CD4-positive, alpha-beta T cell (primary cell): ENCODE data around the gene PTX4. TPM values are rescaled to one million over a fixed set of nuclear protein-coding genes. Genes with fewer than 3 reads are reported as not detected.

Experiments
- ATAC-seq: fragments of 200-7000 bp; cut with Tn5 transposase; one replicate; pipeline ENCODE4 v1.10.0; 2022; ENCODE audit warnings: mild to moderate bottlenecking; ENCODE audit not compliant: poor library complexity
- CTCF ChIA-PET: fragments of 350-600 bp; sonication (Branson Sonifier 250); formaldehyde crosslinking; loops from one replicate; lab custom pipeline; 2021; ENCODE audit warnings: antibody characterized with exemption, inconsistent platforms; lab: Charles Lee
- POLR2A ChIA-PET: fragments of 350-600 bp; sonication (Branson Sonifier 250); formaldehyde crosslinking; loops from one replicate; lab custom pipeline; 2021; ENCODE audit warnings: antibody characterized with exemption, inconsistent platforms; lab: Charles Lee
- DNase-seq, 14 experiments: peaks; one replicate each; pipeline ENCODE4 v3.0.0-alpha.2; 2013 to 2020; ENCODE audit warnings: mixed read lengths in 2 of 14
- H3K27ac ChIP-seq, 2 donors: one replicate each; pipeline versions ENCODE4 v1.5.1 to v1.7.0; 2013; ENCODE audit warnings: low read length in 2 of 2, low read depth in 1 of 2, mild to moderate bottlenecking in 1 of 2
- H3K27me3 ChIP-seq, 2 experiments: 1 replicate in 1 of 2; 2 replicates in 1 of 2; pipeline versions ENCODE4 v1.6.1 to v1.7.0; 2013; ENCODE audit warnings: low read length in 2 of 2, control low read depth in 1 of 2, mild to moderate bottlenecking in 1 of 2, moderate library complexity in 1 of 2; ENCODE audit not compliant: insufficient read depth in 2 of 2, control insufficient read depth in 1 of 2
- H3K36me3 ChIP-seq: one replicate; pipeline ENCODE4 v1.6.1; 2013; ENCODE audit warnings: low read length, control low read depth; ENCODE audit not compliant: insufficient read depth
- H3K4me1 ChIP-seq: one replicate; pipeline ENCODE4 v1.6.1; 2013; ENCODE audit warnings: low read length, control low read depth; ENCODE audit not compliant: insufficient read depth
- H3K4me3 ChIP-seq: one replicate; pipeline ENCODE4 v1.5.1; 2013; ENCODE audit warnings: mild to moderate bottlenecking, low read length, moderate library complexity
- H3K9me3 ChIP-seq, 2 experiments: 1 replicate in 1 of 2; 2 replicates in 1 of 2; pipeline versions ENCODE4 v1.6.1 to v1.7.0; 2013; ENCODE audit warnings: low read length in 2 of 2, mild to moderate bottlenecking in 2 of 2, control low read depth in 1 of 2, moderate library complexity in 1 of 2; ENCODE audit not compliant: control insufficient read depth in 1 of 2, insufficient read depth in 1 of 2
- H3K27ac Mint-ChIP-seq: one replicate; pipeline ENCODE4 v1.8.0; 2020; ENCODE audit warnings: mixed read lengths
- H3K27me3 Mint-ChIP-seq: one replicate; pipeline ENCODE4 v1.8.0; 2021; ENCODE audit warnings: mixed read lengths
- H3K36me3 Mint-ChIP-seq: one replicate; pipeline ENCODE4 v1.8.0; 2021; ENCODE audit warnings: low read depth, mixed read lengths
- H3K4me1 Mint-ChIP-seq: one replicate; pipeline ENCODE4 v1.8.0; 2021; ENCODE audit warnings: low read depth, mixed read lengths
- H3K4me3 Mint-ChIP-seq: one replicate; pipeline ENCODE4 v1.8.0; 2020; ENCODE audit warnings: mild to moderate bottlenecking, mixed read lengths
- H3K9me3 Mint-ChIP-seq: one replicate; pipeline ENCODE4 v1.8.0; 2020; ENCODE audit warnings: mixed read lengths
- intact Hi-C, 2 experiments: fragments of 100-400 bp; cut with DNase I in 1 of 2; cut with micrococcal nuclease in 1 of 2; formaldehyde crosslinking; loops; one replicate each; pipeline versions ENCODE4 v1.15.1 to v1.9.0; 2023 to 2025; cut with DNase I, micrococcal nuclease
- total RNA-seq, 174 experiments: library from RNA in 2 of 174; stranded (reverse) in 2 of 174; gene quantifications; one replicate each; pipeline ENCODE4 v1.2.3 and lab custom pipeline; 2021 to 2026
- TF ChIP-seq, protein P1 (sequence below): fragments of 200-600 bp; IDR thresholded peaks from one replicate; pipeline ENCODE4 v1.8.0; 2022; ENCODE audit warnings: antibody characterized with exemption, mild to moderate bottlenecking

The PTX4 gene
- total RNA-seq, 2 experiments from 2014 or later = not detected

DNA sequence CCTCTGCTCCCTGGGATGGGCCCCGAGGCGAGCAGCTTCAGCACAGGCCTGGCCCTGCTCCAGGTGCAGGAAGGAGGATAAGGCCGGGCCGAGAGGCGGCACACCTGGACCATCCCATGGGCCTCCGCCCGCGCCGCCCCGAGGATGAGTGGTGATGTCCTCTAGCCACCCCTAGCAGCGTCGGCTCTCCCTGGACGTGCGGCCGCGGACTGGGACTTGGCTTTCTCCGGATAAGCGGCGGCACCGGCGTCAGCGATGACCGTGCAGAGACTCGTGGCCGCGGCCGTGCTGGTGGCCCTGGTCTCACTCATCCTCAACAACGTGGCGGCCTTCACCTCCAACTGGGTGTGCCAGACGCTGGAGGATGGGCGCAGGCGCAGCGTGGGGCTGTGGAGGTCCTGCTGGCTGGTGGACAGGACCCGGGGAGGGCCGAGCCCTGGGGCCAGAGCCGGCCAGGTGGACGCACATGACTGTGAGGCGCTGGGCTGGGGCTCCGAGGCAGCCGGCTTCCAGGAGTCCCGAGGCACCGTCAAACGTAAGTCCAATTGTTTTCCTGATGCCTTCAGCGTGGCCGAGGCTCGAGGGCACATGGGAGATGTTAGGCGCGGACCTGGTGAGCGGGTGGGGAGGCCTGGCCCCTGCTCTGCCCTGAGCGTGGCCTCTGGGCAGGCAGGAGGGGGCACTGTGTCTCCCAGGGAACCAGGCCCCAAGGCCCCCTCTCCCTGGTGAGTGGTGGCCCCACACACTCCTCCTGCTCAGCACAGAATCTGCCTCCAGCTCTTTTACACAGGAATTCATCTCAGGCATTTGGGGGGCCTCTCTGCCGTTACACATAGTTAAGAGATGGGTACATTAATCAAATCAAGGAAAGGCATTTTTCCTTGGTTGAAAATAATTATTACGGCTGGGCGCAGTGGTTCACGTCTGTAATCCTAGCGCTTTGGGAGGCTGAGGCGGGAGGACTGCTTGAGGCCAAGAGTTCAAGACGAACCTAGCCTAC is 45.6 kb upstream of the PTX4 start:
- Mint-ChIP-seq H3K4me1 (peaks cover 64% of the 10 kb centered on the region), H3K9me3 (no peaks in the 10 kb centered on the region), H3K27me3 (no peaks in the 10 kb centered on the region), H3K27ac (peak overlapping the region; percentile 98), H3K36me3 (peaks cover 53% of the 10 kb centered on the region), H3K4me3 (peak overlapping the region; percentile 99)
- ChIA-PET POLR2A (interaction anchor here (0.9 to 4.2 kb wide), 17 partner anchors 7 to 431 kb away, joined by 3 to 34 read pairs (median 5); partner anchors contain the start of genes IFT140, JPT2, MAPK8IP3 and NUBP2), CTCF (interaction anchor here (1.4 kb wide), 1 partner anchor 172 kb away, joined by 4 read pairs; the partner anchor contains the start of gene MAPK8IP3)
- Histone ChIP-seq H3K27ac (peak overlapping the region; percentile 55 to 56), H3K27me3 (no peaks in the 10 kb centered on the region), H3K9me3 (no peaks in the 10 kb centered on the region), H3K36me3 (peaks cover 42% of the 10 kb centered on the region), H3K4me3 (peak overlapping the region; percentile 98), H3K4me1 (peaks cover 65% of the 10 kb centered on the region)
- TF ChIP-seq, protein P1, sequence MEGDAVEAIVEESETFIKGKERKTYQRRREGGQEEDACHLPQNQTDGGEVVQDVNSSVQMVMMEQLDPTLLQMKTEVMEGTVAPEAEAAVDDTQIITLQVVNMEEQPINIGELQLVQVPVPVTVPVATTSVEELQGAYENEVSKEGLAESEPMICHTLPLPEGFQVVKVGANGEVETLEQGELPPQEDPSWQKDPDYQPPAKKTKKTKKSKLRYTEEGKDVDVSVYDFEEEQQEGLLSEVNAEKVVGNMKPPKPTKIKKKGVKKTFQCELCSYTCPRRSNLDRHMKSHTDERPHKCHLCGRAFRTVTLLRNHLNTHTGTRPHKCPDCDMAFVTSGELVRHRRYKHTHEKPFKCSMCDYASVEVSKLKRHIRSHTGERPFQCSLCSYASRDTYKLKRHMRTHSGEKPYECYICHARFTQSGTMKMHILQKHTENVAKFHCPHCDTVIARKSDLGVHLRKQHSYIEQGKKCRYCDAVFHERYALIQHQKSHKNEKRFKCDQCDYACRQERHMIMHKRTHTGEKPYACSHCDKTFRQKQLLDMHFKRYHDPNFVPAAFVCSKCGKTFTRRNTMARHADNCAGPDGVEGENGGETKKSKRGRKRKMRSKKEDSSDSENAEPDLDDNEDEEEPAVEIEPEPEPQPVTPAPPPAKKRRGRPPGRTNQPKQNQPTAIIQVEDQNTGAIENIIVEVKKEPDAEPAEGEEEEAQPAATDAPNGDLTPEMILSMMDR = no peak
- ATAC-seq (peak; percentile 3), DNase-seq (peak in 2 of 14 experiments; percentile 22 to 32)
- intact Hi-C loops = loop anchor here (2.0 to 10.0 kb wide), 5 partner anchors 42 to 238 kb away; partner anchors contain the start of genes UQCC4 (in 2 of the 2), CLCN7 (in 1 of the 2), EME2 (in 1 of the 2) and MRPS34 (in 1 of the 2)

- peak within 1 kb of the TSS; percentile 98 for H3K4me3 ChIP-seq
- Mint-ChIP-seq H3K27me3 (no peaks in the 10 kb centered on the region), H3K4me1 (peaks cover 59% of the 10 kb centered on the region), H3K4me3 (peak within 1 kb of the TSS; percentile 99), H3K9me3 (no peaks in the 10 kb centered on the region), H3K36me3 (peaks cover 47% of the 10 kb centered on the region), H3K27ac (peak within 1 kb of the TSS; percentile 98)
- ATAC-seq (peak; percentile 47), DNase-seq (peak in 13 of 14 experiments; percentile 40 to 75 (median 58))
- peak within 1 kb of the TSS; percentile 55 to 56 for H3K27ac ChIP-seq
- intact Hi-C loops = loop anchor here (1.0 to 10.0 kb wide), 4 partner anchors 58 to 173 kb away; partner anchors contain the start of genes CLCN7 (in 2 of the 2) and MAPK8IP3 (in 1 of the 2)
- ChIA-PET POLR2A (interaction anchor here (0.7 to 4.2 kb wide), 17 partner anchors 8 to 431 kb away, joined by 3 to 34 read pairs (median 5); partner anchors contain the start of genes JPT2, MAPK8IP3, NUBP2 and RPS2), CTCF (no interaction called here)
- H3K9me3 ChIP-seq = no peaks in the 10 kb centered on the region
- no peaks in the 10 kb centered on the region for H3K27me3 ChIP-seq
- TF ChIP-seq, protein P1 = no peak
- H3K4me1 ChIP-seq = peaks cover 64% of the 10 kb centered on the region
- H3K36me3 ChIP-seq = peaks cover 33% of the 10 kb centered on the region
These were observed 44.8 kb upstream of the PTX4 start, which contains the start of gene TMEM204 for GRCh38 chr16:1533443-1533951. Gene TMEM204 (plus strand): TSS chr16:1533666. CDS start chr16:1534276, 610 bp downstream.

- peaks cover 40% of the 10 kb centered on the region for H3K36me3 Mint-ChIP-seq
- no peaks in the 10 kb centered on the region for H3K9me3 Mint-ChIP-seq
- ChIA-PET CTCF (no interaction called here), POLR2A (interaction anchor here (0.7 to 4.2 kb wide), 13 partner anchors 9 to 432 kb away, joined by 3 to 34 read pairs (median 5); partner anchors contain the start of genes MAPK8IP3, RPS2, TELO2 and UBE2I)
- H3K4me1 Mint-ChIP-seq = peaks cover 58% of the 10 kb centered on the region
- H3K36me3 ChIP-seq = peaks cover 26% of the 10 kb centered on the region
- peak overlapping the region; percentile 98 for H3K4me3 ChIP-seq
- ATAC-seq (no peak), DNase-seq (peak in 1 of 14 experiments; percentile 26)
- H3K27ac Mint-ChIP-seq = peak overlapping the region; percentile 98
- intact Hi-C loops = loop anchor here (1.0 to 10.0 kb wide), 4 partner anchors 57 to 174 kb away; partner anchors contain the start of genes CLCN7 (in 2 of the 2) and MAPK8IP3 (in 1 of the 2)
- peaks cover 64% of the 10 kb centered on the region for H3K4me1 ChIP-seq
- H3K4me3 Mint-ChIP-seq = peak overlapping the region; percentile 99
- H3K27me3 Mint-ChIP-seq = no peaks in the 10 kb centered on the region
- H3K27ac ChIP-seq = peak overlapping the region; percentile 55 to 56
- no peaks in the 10 kb centered on the region for H3K27me3 ChIP-seq
- TF ChIP-seq, protein P1 = no peak
- no peaks in the 10 kb centered on the region for H3K9me3 ChIP-seq
These were observed 44.0 kb upstream of the PTX4 start for GRCh38 chr16:1532771-1533170.
